ENCODE data around the gene CENPM. TPM values are rescaled to one million over a fixed set of nuclear protein-coding genes. Genes with fewer than 3 reads are reported as not detected.
A peak's percentile ranks its signal among the peaks of the same experiment; 100 is the strongest.

Gene CENPM
- total RNA-seq, 1 donor from 2014 or later, result 1.3 TPM

DNA sequence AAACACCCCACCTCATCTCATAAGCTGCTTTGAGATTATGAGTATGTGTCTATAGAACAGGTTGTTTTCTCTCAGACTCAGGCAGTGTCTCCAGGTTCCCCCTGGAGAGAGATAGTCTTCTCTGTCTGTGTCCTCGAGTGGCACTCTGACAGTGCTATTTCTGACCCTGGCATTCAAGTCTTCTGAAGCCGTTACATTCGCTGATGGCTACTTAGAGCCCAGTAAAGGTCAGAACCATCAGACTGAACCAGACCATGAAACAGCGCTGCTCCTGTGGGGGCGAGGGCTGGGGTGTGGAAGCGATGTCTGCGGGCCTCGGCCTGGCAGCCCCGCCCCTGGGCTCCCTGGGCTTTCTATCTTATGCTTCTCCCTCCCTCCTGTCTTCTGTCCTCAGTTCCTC lies 55.5 kb downstream of the CENPM start:
- no peak overlapping the region for H3K27ac ChIP-seq
- TF ChIP-seq, protein P1, sequence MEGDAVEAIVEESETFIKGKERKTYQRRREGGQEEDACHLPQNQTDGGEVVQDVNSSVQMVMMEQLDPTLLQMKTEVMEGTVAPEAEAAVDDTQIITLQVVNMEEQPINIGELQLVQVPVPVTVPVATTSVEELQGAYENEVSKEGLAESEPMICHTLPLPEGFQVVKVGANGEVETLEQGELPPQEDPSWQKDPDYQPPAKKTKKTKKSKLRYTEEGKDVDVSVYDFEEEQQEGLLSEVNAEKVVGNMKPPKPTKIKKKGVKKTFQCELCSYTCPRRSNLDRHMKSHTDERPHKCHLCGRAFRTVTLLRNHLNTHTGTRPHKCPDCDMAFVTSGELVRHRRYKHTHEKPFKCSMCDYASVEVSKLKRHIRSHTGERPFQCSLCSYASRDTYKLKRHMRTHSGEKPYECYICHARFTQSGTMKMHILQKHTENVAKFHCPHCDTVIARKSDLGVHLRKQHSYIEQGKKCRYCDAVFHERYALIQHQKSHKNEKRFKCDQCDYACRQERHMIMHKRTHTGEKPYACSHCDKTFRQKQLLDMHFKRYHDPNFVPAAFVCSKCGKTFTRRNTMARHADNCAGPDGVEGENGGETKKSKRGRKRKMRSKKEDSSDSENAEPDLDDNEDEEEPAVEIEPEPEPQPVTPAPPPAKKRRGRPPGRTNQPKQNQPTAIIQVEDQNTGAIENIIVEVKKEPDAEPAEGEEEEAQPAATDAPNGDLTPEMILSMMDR (IDR thresholded peaks at IDR 0.05), result no peak
- H3K4me3 ChIP-seq, result no peak overlapping the region
- H3K4me1 ChIP-seq, result no peaks in the 10 kb centered on the region
- DNase-seq (no peak), ATAC-seq (no peak)
- intact Hi-C loops (cut with DNase I), result no loop called here
- H3K9me3 ChIP-seq, result no peaks in the 10 kb centered on the region
- H3K27me3 ChIP-seq, result no peaks in the 10 kb centered on the region
- H3K36me3 ChIP-seq, result peaks cover 92% of the 10 kb centered on the region

Small RNA genes within 50 kb of the gene (microRNA-seq; reads per million reads assigned to microRNA genes)
- 80.1 reads per million, percentile 63 among the genes with 10 or more reads in this experiment for gene MIR33A (ENCODE audit: borderline microRNAs expressed)

Other genes with a start within 250 kb of the CENPM start
- 2.3 TPM for gene MEI1, start 247.6 kb downstream of the CENPM start, total RNA-seq
- gene CCDC134, start 146.5 kb downstream of the CENPM start, total RNA-seq, result 7.3 TPM
- gene SREBF2, start 114.0 kb downstream of the CENPM start, total RNA-seq, result 156 TPM
- gene SHISA8, start 32.1 kb downstream of the CENPM start, total RNA-seq, result not detected
- 0.23 TPM for gene TNFRSF13C, start 20.3 kb downstream of the CENPM start, total RNA-seq
- gene SEPTIN3, start 22.3 kb upstream of the CENPM start, total RNA-seq, result 3.2 TPM
- gene WBP2NL, start 51.6 kb upstream of the CENPM start, total RNA-seq, result 1.3 TPM
- gene NAGA, start 123.7 kb upstream of the CENPM start, total RNA-seq, result 28.6 TPM
- gene PHETA2, start 127.1 kb upstream of the CENPM start, total RNA-seq, result 15.4 TPM
- 113 TPM for gene SMDT1, start 132.5 kb upstream of the CENPM start, total RNA-seq
- 46.2 TPM for gene NDUFA6, start 143.6 kb upstream of the CENPM start, total RNA-seq
- gene CYP2D6, start 183.7 kb upstream of the CENPM start, total RNA-seq, result 1.0 TPM

Measured in upper lobe of right lung (tissue), 1 donor.